Stimulated activated CD4-positive, alpha-beta T cell treated with anti-CD3 and anti-CD28 coated beads, TNF-alpha, amount 100 ng/mL, for 4 hours (primary cell): ENCODE results near the gene GALT.

ENCODE experiments used
- DNase-seq, 3 experiments: peaks; one replicate each; pipeline ENCODE4 v3.0.0-alpha.2; 2020; ENCODE audit warnings: low read depth in 3 of 3

GALT gene

DNA sequence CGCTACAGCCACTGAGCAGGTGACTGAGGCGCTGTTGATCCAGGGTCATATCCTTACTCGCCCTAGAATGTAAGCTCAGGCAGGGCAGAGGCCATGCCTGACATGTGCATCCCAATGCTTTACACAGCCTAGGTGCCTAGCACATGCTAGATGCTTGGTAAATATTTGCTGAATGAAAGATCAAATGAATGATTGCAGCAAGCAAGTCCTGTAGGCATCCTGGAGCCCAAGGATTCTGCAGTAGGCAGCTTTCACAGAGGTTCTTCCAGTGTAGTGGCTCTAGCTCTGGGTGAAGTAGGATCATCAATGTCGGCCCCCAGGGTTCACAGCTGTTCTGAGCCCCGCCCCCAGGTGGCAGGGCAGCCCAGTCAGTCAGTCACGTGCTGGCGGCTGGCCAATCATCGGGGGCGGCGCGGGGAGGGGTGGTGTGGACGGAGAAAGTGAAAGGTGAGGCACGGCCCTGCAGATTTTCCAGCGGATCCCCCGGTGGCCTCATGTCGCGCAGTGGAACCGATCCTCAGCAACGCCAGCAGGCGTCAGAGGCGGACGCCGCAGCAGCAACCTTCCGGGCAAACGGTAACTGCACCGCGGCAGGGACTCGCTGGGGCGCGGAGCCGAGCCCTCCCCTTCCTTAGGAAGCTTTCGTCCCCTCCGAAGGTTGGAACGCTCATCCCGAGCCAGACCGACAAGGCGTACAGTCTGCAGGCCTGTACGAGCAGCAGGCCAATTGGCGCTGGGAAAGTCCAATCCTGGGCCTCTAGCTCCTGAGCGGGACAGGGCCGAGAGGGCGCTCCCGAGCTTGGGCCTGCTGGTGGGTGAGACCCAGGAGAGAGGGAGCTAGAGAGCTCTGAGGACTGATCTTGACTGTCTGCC, at the start of gene GALT:
Gene GALT (plus strand): TSS at position 465 of the 873 bp plus-strand sequence. CDS start 30 bp downstream, at position 495.
- peak; percentile 95 to 98 (median 97) for DNase-seq

DNA sequence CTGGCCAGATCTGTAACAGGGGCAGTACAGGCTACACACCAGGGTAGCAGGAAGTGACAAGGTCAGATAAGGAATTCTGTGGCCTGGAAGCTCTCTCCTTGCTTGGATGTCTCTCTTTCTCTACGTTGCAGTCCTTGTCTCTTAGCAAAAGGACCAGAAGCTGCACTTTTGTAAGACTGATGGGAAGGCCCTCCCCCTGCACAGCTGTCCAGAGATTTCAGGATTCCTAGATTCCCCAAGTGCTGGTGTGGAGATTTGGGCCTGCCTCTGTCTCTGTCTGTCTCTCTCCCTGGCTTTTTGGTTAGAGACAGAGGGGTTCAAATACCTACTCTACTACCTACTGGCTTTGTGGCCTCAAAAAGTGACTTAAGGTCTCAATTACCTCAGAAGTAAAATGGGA, 46.9 kb upstream of the GALT start:
- DNase-seq: no peak

DNA sequence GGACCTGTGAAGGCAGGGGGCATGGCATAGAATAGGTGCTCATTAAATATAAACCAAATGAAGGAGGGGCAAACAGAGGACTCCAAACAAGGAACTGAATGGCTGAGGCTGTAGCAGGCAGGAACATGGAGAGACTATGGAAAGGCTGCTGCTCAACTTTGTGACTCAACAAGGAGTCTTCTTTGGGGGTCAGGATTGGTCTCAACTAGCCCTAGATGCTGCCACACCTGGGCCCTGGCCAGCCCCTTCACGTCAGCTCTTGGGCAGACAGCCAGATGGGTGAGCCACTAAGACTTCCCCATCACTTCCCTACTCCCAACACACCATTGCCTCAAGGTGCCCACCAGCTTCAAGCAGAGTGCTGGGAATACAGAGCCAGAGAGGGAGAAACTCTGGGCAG, 45.6 kb upstream of the GALT start:
- DNase-seq: no peak

DNA sequence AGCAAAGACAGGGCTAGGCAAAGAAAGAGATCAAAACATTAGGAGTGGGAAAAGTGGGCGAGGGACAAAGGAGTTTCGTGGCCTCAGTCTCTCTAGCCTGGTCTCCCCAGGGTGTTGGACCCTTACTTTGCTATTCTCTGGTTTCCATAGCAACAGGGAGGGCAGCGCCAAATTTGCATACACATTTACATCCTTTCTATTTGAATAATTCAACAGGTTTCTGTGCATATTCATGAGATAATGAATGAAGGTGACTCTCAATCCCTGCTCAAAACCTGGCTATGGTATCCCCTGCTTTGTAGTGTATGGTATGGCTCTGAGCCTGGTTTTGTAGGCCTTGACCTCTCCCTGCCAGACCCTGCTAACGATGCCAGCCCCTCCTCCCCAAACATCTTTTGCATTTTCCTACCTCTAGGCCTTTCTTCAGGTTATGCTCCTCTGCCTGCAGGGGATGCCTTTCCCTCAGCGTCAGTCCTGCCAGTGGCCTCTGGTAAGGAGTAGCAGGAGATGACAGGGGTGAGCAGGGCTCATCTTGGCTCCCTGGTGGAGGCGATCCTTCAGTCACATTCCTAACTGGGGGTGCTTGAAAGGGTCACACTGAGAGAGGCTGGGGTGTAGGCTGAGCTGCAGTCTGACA, 44.4 kb upstream of the GALT start:
- no peak for DNase-seq

DNA sequence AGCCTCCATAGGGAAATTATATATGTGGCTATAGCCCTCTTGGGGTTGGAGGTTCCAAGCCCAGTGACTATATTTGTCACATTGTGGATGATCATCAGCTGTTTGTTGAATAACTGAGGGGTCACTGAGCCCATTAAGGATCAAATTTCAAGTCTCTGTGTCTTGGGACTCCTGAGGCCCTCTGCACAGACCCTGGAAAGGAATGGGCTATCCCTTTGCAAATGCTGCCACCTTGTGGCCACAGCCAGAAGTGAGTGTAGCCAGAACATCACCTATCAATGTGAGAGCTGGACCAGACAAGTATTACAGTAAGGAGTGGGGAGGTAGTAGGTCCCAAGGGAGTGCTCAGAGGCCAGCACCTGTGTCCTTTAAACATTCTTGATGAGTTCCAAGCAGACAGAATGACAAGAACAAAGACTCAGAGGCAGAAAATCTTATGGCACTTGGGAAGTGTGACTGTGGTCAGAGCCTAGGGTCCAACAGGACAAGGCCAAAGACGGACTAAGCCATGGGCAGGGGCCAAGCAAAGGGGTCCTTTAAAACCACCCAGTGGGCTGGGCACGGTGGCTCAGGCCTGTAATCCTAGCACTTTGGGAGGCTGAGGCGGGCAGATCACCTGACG, 42.8 kb upstream of the GALT start:
- peak; percentile 66 to 69 (median 67) for DNase-seq

DNA sequence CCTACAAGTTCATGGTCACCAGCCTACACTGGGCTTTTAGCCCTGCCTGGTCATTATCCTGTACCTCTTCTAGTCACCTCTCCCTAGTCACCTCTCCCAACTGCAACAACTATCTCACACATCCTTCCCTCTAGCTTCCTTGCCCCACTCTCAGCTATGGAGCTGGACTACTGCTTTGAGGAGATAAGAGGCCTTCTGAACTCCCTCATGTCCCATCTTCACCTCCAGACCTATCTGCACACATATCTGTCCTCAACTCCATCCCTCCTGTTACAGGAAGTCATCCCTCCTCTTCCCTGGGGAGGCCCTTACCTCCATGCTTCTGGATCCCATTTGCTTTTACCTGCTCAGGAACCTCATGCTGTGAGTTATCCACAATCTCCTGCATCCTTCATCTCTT, 40.3 kb upstream of the GALT start:
- DNase-seq: no peak

DNA sequence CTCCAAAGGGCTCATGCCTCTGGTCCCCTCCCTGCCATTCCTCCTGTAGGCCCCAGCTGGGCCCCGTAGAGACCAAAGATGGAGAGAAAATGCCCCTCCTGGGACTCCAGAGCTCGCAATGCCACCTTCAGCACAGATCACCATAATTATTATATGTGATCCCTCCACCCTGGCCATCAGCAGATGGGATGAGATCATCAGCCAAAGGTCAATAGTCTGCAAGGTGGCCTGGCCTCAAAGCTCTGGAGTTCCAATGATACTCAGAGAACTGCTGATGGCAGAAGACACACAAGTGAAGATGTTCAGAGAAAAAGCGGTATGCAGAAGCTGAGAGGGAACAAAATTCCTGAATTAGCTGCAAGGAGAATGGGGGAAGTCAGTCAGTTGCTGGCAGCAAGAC, 39.6 kb upstream of the GALT start:
- DNase-seq: no peak

DNA sequence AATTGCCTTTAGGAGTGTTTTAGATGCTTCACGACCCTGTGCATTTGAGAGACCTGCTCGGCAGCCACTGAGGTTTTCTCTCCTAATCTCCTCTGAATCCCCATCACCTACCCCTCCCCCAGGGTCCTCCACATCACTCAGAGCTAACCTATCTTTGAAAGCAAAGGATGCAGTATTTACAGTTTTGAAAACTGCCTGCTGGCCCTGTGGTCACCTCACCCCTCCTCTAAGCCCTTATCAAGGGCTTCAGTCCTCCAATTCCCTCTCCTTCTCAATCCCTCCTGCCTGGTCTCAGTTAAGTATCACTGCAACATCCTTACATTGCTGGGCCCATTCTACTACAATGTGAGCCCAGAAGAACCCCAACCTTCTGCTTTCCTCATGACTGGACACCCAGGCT, 39.1 kb upstream of the GALT start:
- no peak for DNase-seq

DNA sequence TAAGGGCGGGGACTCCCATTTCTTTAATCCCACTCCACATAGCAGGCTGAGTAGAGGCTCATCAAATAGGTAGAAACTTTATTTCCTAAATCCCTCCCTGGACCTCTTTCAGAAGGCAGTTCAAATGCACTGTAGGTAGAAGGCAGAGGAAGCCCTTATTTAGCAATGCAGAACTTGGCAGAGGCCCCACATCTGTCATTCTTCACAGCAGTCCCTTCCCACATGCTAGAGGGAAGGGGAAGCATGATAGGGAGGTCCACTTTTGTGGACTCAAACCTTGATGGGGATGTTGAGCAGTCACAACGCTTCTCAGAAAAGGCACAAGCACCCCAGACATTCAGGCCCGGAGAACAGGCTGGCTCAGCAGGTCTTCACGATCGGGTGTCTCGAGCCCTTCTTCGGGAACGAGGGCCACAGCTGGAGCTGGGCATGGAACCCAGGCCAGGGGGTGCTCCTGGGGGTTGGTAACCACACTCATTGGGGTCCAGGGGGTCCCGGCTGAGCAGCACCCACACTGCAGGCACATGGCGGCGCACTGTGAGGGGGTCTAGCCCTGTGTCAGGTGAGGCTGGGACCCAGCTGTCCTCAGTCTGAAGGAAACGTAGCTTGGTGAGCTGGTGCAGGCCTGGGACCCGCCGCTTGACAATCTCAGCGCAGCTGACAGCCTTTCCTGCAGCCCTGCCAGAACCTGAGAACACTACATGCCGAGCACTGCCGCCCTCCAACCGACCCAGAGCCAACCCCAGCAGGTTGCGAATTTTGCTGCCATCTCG, 35.9 kb upstream of the GALT start:
- DNase-seq: no peak

DNA sequence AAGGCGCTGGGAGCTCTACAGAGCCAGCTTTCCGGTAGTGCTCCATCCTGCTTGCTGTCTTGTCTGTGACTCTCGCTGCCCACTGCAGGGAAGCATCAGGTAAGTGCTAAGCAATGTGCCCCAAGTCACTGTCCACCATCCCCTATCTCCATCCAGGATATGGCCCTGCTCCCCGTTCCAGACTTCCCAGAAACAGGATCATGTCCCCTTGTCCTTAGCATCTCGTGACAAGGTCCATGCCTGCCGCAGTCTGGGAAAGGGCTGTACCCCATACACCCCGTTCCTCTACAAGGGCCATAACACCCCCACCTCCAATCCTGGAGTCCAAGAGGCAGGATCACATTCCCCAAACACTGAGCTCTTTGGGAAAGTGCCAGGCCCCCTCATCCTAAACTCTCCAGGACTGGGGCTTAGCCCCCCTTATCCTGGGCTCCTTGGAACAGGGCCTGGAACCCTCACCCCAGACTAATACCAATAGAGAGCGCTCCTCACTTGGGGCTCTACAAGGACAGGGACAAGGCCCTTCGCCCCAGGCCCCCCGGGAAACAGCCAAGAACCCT, 35.1 kb upstream of the GALT start:
- no peak for DNase-seq

DNA sequence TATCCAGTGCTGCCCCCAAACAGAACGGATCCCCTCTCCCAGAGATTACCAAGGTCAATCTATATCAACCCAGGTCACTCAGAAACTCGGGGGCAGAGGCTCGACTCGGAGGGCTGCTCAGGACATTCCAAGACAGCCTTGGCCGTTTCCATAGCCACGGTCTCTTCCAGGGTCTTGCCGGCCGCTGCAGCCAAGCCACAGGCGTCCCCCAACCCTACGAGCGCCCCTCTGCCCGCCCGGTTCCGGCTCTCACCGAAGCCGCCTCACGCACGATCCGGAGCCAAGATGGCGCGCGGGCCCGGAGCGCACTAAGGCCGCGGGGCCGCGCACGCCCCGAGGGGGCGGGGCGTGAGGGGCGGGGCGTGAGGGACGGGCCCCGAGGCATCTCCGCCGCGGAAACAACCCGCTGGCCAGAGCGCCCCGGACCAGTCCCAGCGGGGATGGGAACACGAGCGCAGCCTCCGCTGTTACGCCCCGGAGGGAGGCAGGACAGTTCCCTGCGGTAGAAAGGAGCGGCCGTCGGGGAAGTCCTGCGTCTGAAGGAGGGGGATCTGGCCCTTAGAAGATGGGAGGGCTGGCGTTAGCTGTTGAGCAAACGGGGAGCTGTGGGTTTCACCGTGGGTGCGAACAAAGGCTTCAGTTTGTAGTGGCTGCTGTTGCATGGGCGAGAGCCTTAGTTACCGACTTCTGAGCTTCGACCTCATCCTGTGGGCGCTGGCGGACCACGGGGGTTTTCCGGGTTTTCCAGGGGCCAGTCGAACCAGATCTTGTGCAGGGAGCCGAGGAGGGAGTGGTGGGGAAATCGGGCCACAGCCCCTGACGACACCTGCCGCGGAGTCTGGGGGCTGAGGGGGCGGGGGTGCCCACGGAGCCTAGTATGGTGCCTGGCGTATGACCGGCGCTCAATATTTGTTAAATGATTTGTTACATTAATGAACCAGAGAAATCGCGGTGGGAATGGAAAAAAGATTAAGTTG, 34.4 kb upstream of the GALT start, which contains the start of gene RPP25L:
Gene RPP25L (minus strand): TSS at position 287 of the 977 bp plus-strand sequence. CDS start 801 bp downstream, outside the sequence.
- DNase-seq: peak; percentile 63 to 81 (median 74)

DNA sequence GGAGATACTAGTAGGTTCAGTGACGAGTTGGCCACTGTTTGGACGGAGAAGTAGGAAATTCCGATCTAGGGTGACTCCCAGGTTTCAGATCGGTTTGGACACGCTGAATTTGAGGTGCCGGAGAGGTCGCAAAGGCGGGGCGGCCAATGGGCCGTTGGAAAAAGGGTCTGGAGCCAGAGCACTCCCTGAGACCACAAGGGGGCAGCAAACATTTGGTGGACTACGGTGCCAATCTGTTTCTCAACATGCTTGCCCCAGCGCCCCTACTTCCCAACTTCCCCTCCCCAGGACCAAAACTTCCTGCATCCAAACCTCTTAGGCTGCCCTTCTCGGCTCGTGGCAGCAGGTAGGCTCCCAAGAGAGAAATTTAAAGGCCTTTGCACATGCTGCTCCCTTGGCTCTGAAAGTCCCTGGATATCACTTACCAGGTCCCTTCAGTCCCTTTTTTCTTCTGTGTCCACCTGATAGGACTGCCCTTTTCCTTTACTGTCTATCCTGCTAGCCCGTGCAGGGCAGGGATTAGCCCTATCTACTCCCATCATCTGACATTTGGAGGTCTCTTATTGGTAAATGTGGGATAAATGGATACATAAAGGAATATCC, 33.6 kb upstream of the GALT start:
- DNase-seq: peak in 1 of 3 experiments; percentile 48

DNA sequence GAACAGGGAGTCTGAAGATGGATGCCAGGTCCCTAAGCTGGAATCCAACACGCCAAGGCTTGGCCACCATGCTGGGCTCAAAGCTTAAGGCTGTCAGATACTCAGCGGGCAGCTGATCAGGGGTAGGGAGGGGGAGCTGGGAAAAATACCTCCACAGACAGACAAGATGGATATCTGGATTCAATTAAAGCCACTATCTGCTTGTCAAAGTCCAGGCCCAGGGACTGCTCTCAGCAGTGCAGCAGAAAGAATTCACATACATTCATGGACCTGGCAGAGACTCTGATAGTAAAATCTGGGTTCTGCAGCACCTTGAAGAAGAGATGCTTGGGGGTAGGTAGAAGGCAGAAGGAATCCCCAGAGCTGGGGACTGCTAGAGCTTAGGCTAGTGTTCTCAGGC, 31.3 kb upstream of the GALT start:
- DNase-seq: no peak

DNA sequence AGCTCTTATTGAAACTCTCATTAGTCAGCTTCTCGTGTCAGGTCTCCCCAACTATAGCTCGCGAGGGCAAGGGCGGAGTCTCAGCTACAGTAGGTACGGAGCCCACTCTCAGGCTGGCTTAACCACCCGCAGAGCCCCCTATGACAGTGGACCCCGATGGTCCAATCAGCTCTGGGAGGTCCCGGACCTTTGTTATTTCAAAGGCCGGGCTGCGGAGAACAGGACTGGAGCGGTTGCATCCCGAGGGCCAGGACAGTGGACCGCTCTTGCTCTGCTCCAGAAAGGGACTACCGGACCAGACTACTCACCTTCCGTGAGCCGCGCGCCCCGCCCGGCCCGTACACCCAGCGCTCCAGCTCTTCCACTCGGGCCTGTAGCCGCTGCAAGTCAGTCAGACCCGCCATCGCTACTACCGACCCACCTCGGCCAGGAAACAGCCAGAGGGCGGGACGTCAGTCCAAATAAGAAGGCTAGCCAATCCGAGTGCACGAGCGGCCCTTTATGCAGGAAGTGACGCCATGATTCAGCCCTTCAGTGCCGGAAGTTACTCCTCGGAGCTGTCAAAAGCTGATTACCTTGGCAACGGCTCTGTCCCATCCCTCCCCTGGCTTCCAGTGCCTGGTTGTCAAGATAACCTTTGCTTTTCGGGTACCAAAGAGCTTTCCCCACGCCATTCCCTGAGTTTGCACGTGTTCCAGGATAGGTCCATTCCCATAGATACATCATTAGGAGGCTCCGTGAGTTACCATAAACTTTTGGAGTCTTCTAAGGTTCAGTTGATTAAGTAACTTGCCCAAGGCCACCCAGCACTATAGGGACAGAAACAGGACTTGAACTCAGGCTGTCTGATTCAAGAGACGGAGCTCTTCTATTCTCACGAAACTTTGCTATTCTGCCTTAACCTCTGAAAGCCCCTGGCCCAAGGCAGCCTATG, 26.1 kb upstream of the GALT start, which contains the start of gene DCTN3:
Gene DCTN3 (minus strand): TSS at position 435 of the 934 bp plus-strand sequence. CDS start 31 bp downstream, at position 404.
- DNase-seq: peak; percentile 64 to 83 (median 80)

DNA sequence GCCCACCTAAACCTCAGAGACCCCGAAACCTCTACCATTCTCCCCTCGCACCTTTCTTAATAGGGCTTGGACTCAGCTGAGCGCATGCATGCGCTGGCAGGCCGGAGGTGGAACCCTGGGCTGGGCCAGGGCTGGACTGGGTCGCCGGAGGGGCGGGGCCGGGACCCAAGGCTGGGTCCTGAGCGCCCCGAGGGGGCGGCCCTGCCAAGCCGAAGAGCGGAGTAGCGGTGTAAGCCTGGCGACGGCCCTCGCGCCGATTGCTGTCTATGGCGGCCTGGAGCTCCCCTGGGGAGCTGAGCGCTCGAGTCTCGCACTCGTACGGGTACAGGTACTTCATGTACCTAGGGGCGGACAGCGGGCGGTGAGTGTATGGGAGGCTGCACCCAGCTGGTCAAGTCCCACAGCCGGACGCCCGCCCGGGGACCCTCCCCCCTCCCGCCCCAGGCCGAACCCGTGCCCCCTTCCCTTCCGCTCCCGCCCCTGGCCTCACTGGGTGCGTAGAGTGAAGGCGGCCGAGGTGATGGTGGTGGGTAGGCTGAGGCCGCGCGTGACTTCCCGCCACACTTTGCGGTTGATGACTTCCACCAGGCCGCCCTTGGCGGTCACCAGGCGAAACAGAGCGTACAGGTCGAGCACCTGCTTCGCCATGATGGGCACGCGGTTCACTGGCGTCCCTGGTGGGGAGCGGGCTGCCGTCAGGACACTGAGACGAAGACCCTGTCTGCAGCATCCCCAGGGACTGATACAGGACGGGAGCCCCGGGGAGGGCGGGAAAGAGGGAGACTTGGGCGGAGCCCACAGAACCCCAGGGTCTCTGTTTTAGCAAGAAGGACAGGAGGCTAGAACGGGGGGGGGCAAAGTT, 22.9 kb upstream of the GALT start:
- no peak for DNase-seq

DNA sequence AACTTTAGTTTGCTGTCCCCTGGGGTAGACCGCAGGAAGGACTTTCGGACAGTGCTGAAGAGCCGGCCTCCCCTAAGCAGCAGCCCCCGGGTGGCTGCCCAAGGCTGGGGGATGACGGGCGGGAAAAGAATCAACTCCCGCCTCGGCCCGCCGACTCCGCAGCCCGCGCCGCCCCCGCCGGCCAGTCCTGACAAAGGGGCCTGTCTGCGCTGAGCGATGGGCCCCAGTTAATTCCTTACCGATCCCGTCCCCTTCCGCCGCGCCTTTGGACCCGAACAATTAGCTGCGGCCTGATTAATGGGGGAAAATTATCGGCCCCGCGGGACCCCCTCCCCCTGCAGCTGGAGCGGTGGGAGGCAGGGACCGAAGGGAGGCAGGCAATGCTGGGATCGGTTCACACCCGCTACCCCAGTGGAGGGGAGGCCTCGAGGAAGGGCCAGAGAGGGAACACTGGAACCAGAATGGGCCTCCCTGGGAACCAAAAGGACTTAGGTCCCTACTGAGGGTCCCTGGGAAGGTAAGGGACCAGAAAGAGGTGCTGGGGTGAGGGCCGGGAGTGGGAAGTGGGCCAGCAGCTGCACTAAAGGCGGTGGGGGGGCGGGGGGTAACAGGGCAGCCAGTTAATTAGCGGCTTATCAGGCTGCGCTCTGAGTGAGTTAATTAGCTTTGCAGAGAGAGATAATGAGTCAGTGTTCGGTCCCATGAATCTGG, 21.8 kb upstream of the GALT start:
- DNase-seq: no peak

DNA sequence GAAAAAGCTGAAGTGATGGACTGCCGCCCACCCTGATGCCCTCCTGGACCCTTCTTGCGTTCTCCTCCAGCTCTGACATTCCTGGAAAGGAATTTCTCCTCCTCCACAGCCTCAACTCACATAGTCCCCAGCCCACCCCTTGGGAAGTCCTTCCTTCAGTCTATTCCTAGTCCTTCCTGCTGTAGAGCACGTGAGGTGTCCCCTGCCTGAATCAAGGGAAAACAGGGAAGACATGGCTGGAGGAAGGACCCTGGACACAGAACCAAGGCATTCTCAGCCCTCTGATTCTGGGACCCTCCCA, 21.3 kb upstream of the GALT start:
- no peak for DNase-seq
